ENCODE measurements around the gene PRKCD.

The PRKCD gene

DNA sequence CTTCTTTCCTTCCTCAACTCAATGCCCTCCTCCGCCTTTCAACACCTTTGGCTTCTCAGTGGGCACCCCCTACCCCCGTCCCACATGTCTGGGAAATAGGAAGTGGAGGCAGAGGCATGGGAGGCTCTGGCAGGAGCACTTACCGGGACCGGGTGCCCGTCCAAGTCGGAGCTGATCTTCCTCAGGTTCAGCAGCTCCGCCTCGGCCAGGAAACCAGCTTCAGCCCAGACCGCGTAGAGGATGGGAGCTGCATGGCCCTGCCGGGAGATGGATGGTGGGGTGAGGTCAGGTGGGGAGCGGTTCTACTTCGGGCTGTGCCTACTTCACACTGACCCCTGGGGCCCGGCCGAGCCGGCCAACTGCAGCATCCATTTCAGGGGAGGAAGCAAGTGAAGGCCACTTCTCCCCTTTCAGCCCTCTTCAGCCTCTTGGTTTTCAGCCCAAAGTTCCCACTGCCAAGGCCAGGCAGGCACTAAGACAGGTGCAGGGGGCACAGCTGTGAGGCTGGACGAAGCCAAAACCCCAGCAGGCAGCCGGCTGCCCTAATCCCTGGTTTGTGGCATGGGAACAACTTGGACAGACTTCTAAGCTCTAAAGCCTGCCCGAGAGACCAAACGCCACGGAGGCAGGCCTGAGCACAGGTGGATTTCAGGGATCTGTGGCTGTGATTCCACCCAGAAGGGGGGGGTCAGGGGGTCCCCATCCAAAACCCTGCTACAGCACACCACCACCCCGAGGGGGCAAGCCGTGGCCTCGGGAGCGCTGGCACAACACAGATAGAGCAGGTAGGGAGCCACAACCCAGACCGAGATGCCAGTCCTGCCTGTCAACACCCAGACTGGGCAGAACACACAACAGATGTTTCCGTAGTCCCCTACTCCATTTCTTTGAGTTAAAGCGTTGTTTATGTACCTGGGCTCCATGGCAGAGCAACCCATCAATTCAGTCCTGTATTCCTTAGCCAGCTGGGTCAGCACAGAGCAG lies 80.3 kb downstream of the PRKCD start:
- Histone ChIP-seq H3K4me3 (ENCODE audit: low read length) (no peak overlapping the region), H3K9ac (ENCODE audit: low read length) (no peak overlapping the region), H3K36me3 (ENCODE audit: control insufficient read depth, insufficient read depth, low read length) (peaks cover 27% of the 10 kb centered on the region), H3K27me3 (ENCODE audit: control insufficient read depth, insufficient read depth, low read length) (no peaks in the 10 kb centered on the region), H3K9me3 (ENCODE audit: control insufficient read depth, low read length) (no peaks in the 10 kb centered on the region), H3K4me1 (ENCODE audit: control insufficient read depth, insufficient read depth, low read length) (peaks cover 50% of the 10 kb centered on the region)

DNA sequence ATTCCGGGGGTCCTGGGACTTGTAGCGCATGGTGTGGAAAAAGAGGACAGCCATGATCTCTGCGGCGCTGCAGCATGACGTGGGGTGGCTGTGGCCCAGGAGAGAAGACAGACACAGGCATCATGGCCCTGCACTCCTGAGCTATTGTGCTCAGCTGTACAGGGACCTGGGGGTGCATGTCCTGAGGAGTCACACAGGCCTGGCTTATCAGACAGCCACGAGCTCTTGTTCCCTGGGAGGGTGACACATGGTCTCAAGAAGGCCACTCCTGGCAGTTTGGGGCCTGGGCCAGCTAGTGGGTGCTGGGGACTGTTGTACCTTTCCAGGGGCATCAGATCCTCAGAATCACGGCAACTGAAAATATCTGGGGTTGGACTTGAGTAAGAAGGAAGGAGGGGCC lies 81.1 kb downstream of the PRKCD start:
- Histone ChIP-seq H3K27me3 (ENCODE audit: control insufficient read depth, insufficient read depth, low read length) (no peaks in the 10 kb centered on the region), H3K36me3 (ENCODE audit: control insufficient read depth, insufficient read depth, low read length) (peaks cover 20% of the 10 kb centered on the region), H3K9ac (ENCODE audit: low read length) (peak overlapping the region; percentile 4), H3K9me3 (ENCODE audit: control insufficient read depth, low read length) (no peaks in the 10 kb centered on the region), H3K4me3 (ENCODE audit: low read length) (no peak overlapping the region), H3K4me1 (ENCODE audit: control insufficient read depth, insufficient read depth, low read length) (peaks cover 43% of the 10 kb centered on the region)

All from mucosa of stomach (tissue), 1 donor.